Rectal smooth muscle tissue (tissue), 1 donor: ENCODE measurements around the gene GABRP.
"Not testable (repeated sequence)": the region's sequence is repeated elsewhere in the genome, so short reads cannot be mapped to it uniquely, and the experiment has no call there.

Source experiments
- H3K27ac ChIP-seq: one replicate; pipeline ENCODE4 v1.7.0; 2013; ENCODE audit warnings: low read depth, low read length, inconsistent platforms
- H3K27me3 ChIP-seq: one replicate; pipeline ENCODE4 v1.7.0; 2013; ENCODE audit warnings: low read length; ENCODE audit not compliant: control insufficient read depth, insufficient read depth
- H3K36me3 ChIP-seq: one replicate; pipeline ENCODE4 v1.7.0; 2013; ENCODE audit warnings: low read length; ENCODE audit not compliant: control insufficient read depth, insufficient read depth
- H3K4me1 ChIP-seq: one replicate; pipeline ENCODE4 v1.7.0; 2013; ENCODE audit warnings: low read length; ENCODE audit not compliant: control insufficient read depth, insufficient read depth
- H3K4me3 ChIP-seq: one replicate; pipeline ENCODE4 v1.7.0; 2013; ENCODE audit warnings: low read length
- H3K9ac ChIP-seq: one replicate; pipeline ENCODE4 v1.7.0; 2013; ENCODE audit warnings: low read length

GABRP gene

GRCh38 chr5:170818232-170818631 lies 34.7 kb downstream of the GABRP start:
- Histone ChIP-seq H3K27me3 (no peaks in the 10 kb centered on the region), H3K4me1 (no peaks in the 10 kb centered on the region), H3K9ac (no peak overlapping the region), H3K36me3 (no peaks in the 10 kb centered on the region), H3K27ac (no peak overlapping the region), H3K4me3 (no peak overlapping the region)

GRCh38 chr5:170819824-170820223 lies 36.3 kb downstream of the GABRP start:
- Histone ChIP-seq H3K4me1 (no peaks in the 10 kb centered on the region), H3K4me3 (no peak overlapping the region), H3K27me3 (no peaks in the 10 kb centered on the region), H3K36me3 (no peaks in the 10 kb centered on the region), H3K27ac (no peak overlapping the region), H3K9ac (no peak overlapping the region)

- Histone ChIP-seq H3K27me3 (no peaks in the 10 kb centered on the region), H3K4me1 (no peaks in the 10 kb centered on the region), H3K4me3 (no peak overlapping the region), H3K27ac (no peak overlapping the region), H3K9ac (no peak overlapping the region), H3K36me3 (no peaks in the 10 kb centered on the region)
Measured at GRCh38 chr5:170821257-170821800, 37.8 kb downstream of the GABRP start.

GRCh38 chr5:170826117-170826516 lies 42.6 kb downstream of the GABRP start:
- no peak overlapping the region for H3K9ac ChIP-seq
- no peaks in the 10 kb centered on the region for H3K4me1 ChIP-seq
- H3K4me3 ChIP-seq, result no peak overlapping the region
- no peak overlapping the region for H3K27ac ChIP-seq
- no peaks in the 10 kb centered on the region for H3K36me3 ChIP-seq
- H3K27me3 ChIP-seq, result no peaks in the 10 kb centered on the region

GRCh38 chr5:170832241-170832640 lies 48.7 kb downstream of the GABRP start:
- H3K36me3 ChIP-seq, result no peaks in the 10 kb centered on the region
- H3K4me1 ChIP-seq, result no peaks in the 10 kb centered on the region
- H3K9ac ChIP-seq, result no peak overlapping the region
- H3K4me3 ChIP-seq, result no peak overlapping the region
- no peaks in the 10 kb centered on the region for H3K27me3 ChIP-seq
- H3K27ac ChIP-seq, result no peak overlapping the region

- not testable (repeated sequence) for H3K27me3 ChIP-seq, H3K4me3 ChIP-seq, H3K4me1 ChIP-seq, H3K9ac ChIP-seq, H3K36me3 ChIP-seq, H3K27ac ChIP-seq
Measured at GRCh38 chr5:170833981-170834380, 50.5 kb downstream of the GABRP start.

GRCh38 chr5:170836226-170836625 lies 52.7 kb downstream of the GABRP start:
- H3K27me3 ChIP-seq, result no peaks in the 10 kb centered on the region
- H3K36me3 ChIP-seq, result no peaks in the 10 kb centered on the region
- H3K4me1 ChIP-seq, result no peaks in the 10 kb centered on the region
- no peak overlapping the region for H3K9ac ChIP-seq
- no peak overlapping the region for H3K4me3 ChIP-seq
- no peak overlapping the region for H3K27ac ChIP-seq

GRCh38 chr5:170843870-170844269 lies 60.3 kb downstream of the GABRP start:
- H3K4me1 ChIP-seq, result no peaks in the 10 kb centered on the region
- no peak overlapping the region for H3K9ac ChIP-seq
- H3K4me3 ChIP-seq, result no peak overlapping the region
- H3K27me3 ChIP-seq, result no peaks in the 10 kb centered on the region
- no peak overlapping the region for H3K27ac ChIP-seq
- H3K36me3 ChIP-seq, result no peaks in the 10 kb centered on the region

GRCh38 chr5:170844651-170845050 lies 61.1 kb downstream of the GABRP start:
- no peak overlapping the region for H3K9ac ChIP-seq
- no peak overlapping the region for H3K4me3 ChIP-seq
- H3K4me1 ChIP-seq, result no peaks in the 10 kb centered on the region
- no peaks in the 10 kb centered on the region for H3K27me3 ChIP-seq
- no peak overlapping the region for H3K27ac ChIP-seq
- no peaks in the 10 kb centered on the region for H3K36me3 ChIP-seq

GRCh38 chr5:170846416-170846815 lies 62.9 kb downstream of the GABRP start:
- no peaks in the 10 kb centered on the region for H3K36me3 ChIP-seq
- H3K27me3 ChIP-seq, result no peaks in the 10 kb centered on the region
- H3K27ac ChIP-seq, result no peak overlapping the region
- H3K4me1 ChIP-seq, result no peaks in the 10 kb centered on the region
- no peak overlapping the region for H3K9ac ChIP-seq
- no peak overlapping the region for H3K4me3 ChIP-seq

- Histone ChIP-seq H3K4me3 (no peak overlapping the region), H3K27me3 (no peaks in the 10 kb centered on the region), H3K9ac (no peak overlapping the region), H3K4me1 (no peaks in the 10 kb centered on the region), H3K27ac (no peak overlapping the region), H3K36me3 (no peaks in the 10 kb centered on the region)
Measured at GRCh38 chr5:170846846-170847245, 63.3 kb downstream of the GABRP start.

GRCh38 chr5:170848033-170848432 lies 64.5 kb downstream of the GABRP start:
- H3K27ac ChIP-seq, result no peak overlapping the region
- H3K4me3 ChIP-seq, result no peak overlapping the region
- no peaks in the 10 kb centered on the region for H3K27me3 ChIP-seq
- H3K4me1 ChIP-seq, result no peaks in the 10 kb centered on the region
- no peak overlapping the region for H3K9ac ChIP-seq
- no peaks in the 10 kb centered on the region for H3K36me3 ChIP-seq

- no peaks in the 10 kb centered on the region for H3K36me3 ChIP-seq
- no peak overlapping the region for H3K9ac ChIP-seq
- no peak overlapping the region for H3K27ac ChIP-seq
- H3K4me1 ChIP-seq, result no peaks in the 10 kb centered on the region
- no peaks in the 10 kb centered on the region for H3K27me3 ChIP-seq
- H3K4me3 ChIP-seq, result no peak overlapping the region
Measured at GRCh38 chr5:170849374-170849773, 65.8 kb downstream of the GABRP start.
